Measurements from ENCODE around the gene SNRNP200. TPM values are rescaled to one million over a fixed set of nuclear protein-coding genes. Genes with fewer than 3 reads are reported as not detected.

The SNRNP200 gene
- total RNA-seq (2022) (115 and 116 TPM in 2 replicates), Bru-seq, nascent RNA (percentile 86 among the genes with signal in this experiment), BruChase-seq, experiment 1, labeled RNA remaining after a 6-hour chase (percentile 96 among the genes with signal in this experiment), BruChase-seq, experiment 2, labeled RNA remaining after a 2-hour chase (percentile 87 among the genes with signal in this experiment)
- long read RNA-seq, full-length matches to known transcripts: 62 of 223 reads
- long read RNA-seq, partial matches to known transcripts: 88 of 223 reads
- long read RNA-seq, other reads (novel, unspliced or antisense): 73 of 223 reads

GRCh38 chr2:96305091-96305978, at the start of gene SNRNP200:
Gene SNRNP200, minus strand, starts transcription at chr2:96305546. Its CDS starts 109 bp downstream, at chr2:96305437.
- POLR2A ChIA-PET: interaction anchor here (0.6 to 5.0 kb wide), 25 partner anchors 11 to 230 kb away, joined by 3 to 78 read pairs (median 7); partner anchors contain the start of genes CIAO1, NCAPH, NEURL3 and STARD7
- Mint-ChIP-seq H3K36me3 (ENCODE audit: insufficient read depth, unreplicated experiment) (peaks cover 54% of the 10 kb centered on the region), H3K9me3 (ENCODE audit: unreplicated experiment) (no peaks in the 10 kb centered on the region), H3K4me1 (ENCODE audit: insufficient read depth, unreplicated experiment) (peaks cover 25% of the 10 kb centered on the region), H3K27ac (ENCODE audit: low read depth, unreplicated experiment) (peak within 1 kb of the TSS; percentile 96), H3K27me3 (ENCODE audit: insufficient read depth, unreplicated experiment) (no peaks in the 10 kb centered on the region), H3K4me3 (ENCODE audit: unreplicated experiment) (peak within 1 kb of the TSS; percentile 95)
- CTCF ChIA-PET: interaction anchor here (0.6 to 2.1 kb wide), 11 partner anchors 15 to 471 kb away, joined by 3 to 7 read pairs (median 3); no protein-coding TSS in a partner anchor
- peak; percentile 88 for DNase-seq (ENCODE audit: unreplicated experiment)
- no TSS peak for BruUV-seq (replicated peaks)
- intact Hi-C loops (cut with micrococcal nuclease): loop anchor here (1.0 to 2.0 kb wide), 2 partner anchors 29 to 204 kb away; partner anchors contain the start of gene NCAPH
- no peak for TF ChIP-seq CTCF (IDR thresholded peaks at IDR 0.05; ENCODE audit: unreplicated experiment)

GRCh38 chr2:96354492-96354891, 49.1 kb upstream of the SNRNP200 start:
- intact Hi-C loops (cut with micrococcal nuclease): no loop called here
- no peaks in the 10 kb centered on the region for H3K9me3 Mint-ChIP-seq (ENCODE audit: unreplicated experiment)
- H3K27ac Mint-ChIP-seq (ENCODE audit: low read depth, unreplicated experiment): no peak overlapping the region
- ChIA-PET POLR2A (no interaction called here), CTCF (no interaction called here)
- no peaks in the 10 kb centered on the region for H3K4me1 Mint-ChIP-seq (ENCODE audit: insufficient read depth, unreplicated experiment)
- DNase-seq (ENCODE audit: unreplicated experiment): no peak
- no peak overlapping the region for H3K4me3 Mint-ChIP-seq (ENCODE audit: unreplicated experiment)
- no peaks in the 10 kb centered on the region for H3K27me3 Mint-ChIP-seq (ENCODE audit: insufficient read depth, unreplicated experiment)
- TF ChIP-seq CTCF (IDR thresholded peaks at IDR 0.05; ENCODE audit: unreplicated experiment): no peak
- BruUV-seq (replicated peaks): no TSS peak
- peaks cover 19% of the 10 kb centered on the region for H3K36me3 Mint-ChIP-seq (ENCODE audit: insufficient read depth, unreplicated experiment)

- Mint-ChIP-seq H3K27me3 (ENCODE audit: insufficient read depth, unreplicated experiment) (no peaks in the 10 kb centered on the region), H3K9me3 (ENCODE audit: unreplicated experiment) (no peaks in the 10 kb centered on the region), H3K27ac (ENCODE audit: low read depth, unreplicated experiment) (no peak overlapping the region), H3K4me1 (ENCODE audit: insufficient read depth, unreplicated experiment) (no peaks in the 10 kb centered on the region), H3K36me3 (ENCODE audit: insufficient read depth, unreplicated experiment) (peaks cover 26% of the 10 kb centered on the region), H3K4me3 (ENCODE audit: unreplicated experiment) (no peak overlapping the region)
- ChIA-PET POLR2A (no interaction called here), CTCF (interaction anchor here (0.9 to 1.4 kb wide), 2 partner anchors 9 to 155 kb away, joined by 3 to 5 read pairs; no protein-coding TSS in a partner anchor)
- TF ChIP-seq CTCF (IDR thresholded peaks at IDR 0.05; ENCODE audit: unreplicated experiment): no peak
- DNase-seq (ENCODE audit: unreplicated experiment): no peak
- no TSS peak for BruUV-seq (replicated peaks)
- intact Hi-C loops (cut with micrococcal nuclease): no loop called here
Observed at GRCh38 chr2:96353606-96354101, 48.3 kb upstream of the SNRNP200 start.
